NCI-H128 (cell line): ENCODE measurements around the gene ITPRID2.
"Not testable (repeated sequence)": the region's sequence is repeated elsewhere in the genome, so short reads cannot be mapped to it uniquely, and the experiment has no call there.

ENCODE experiments used
- DNase-seq: peaks from one replicate; lab custom pipeline; 2025; ENCODE audit not compliant: unreplicated experiment; lab: John Stamatoyannopoulos, UW

Gene ITPRID2

DNA sequence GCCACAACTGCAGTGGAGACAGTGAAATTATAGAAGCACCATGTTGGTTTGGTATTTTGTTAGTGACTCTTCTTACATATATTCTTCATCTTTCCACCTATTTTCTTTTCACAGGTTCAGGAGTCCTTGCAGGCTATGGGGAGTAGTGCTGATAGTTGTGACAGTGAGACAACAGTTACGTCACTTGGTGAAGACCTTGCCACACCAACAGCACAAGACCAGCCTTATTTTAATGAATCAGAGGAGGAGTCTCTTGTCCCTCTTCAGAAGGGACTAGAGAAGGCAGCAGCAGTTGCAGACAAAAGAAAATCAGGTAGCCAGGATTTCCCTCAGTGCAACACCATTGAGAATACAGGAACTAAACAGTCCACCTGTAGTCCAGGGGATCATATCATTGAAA lies 23.6 kb downstream of the ITPRID2 start:
- DNase-seq: no peak

DNA sequence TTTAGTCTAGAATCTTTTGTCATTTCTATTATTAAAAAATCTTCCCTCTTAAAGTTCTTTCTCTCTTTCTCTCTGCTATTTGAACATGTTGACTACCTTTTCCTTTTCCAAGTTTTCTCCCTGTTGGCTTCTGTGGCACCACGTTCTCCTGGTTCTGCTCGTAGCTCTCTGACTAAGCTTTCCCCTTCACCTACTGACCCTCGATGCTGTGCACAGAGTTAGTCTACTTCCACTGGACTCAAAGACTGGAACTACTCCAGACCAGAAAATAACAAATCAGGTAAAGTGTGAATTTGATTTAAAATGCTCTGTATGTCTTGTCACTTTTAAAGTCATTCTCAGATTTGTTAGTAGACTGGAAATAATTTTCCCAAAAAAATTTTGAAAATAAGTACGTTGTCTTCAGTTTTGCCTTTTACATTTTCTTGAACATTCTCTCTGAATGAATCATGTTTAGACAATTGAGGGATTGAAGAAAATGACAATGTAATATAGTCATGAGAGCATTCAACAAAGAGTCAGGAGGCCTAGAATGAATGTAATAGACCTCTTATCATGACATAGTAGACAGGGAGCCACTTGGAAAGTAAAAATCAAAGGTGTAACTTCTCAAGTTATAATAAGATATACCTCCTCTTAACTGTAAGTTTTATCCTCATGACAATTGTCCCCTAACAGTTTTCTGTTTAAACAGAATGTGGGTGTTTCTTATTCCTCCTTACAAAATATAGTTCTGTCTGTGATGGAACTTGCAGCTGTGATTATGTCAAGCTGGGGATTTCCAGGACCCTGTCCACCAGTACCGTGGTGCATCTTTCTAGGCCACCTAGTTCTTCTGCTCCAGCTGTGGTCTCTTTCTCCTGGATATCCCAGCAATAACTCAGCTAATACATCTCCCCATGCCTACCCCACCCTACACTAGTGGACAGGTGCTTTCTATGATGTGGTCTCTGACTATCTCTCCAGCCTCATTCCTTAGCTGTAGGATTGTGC lies 25.5 kb downstream of the ITPRID2 start:
- no peak for DNase-seq

DNA sequence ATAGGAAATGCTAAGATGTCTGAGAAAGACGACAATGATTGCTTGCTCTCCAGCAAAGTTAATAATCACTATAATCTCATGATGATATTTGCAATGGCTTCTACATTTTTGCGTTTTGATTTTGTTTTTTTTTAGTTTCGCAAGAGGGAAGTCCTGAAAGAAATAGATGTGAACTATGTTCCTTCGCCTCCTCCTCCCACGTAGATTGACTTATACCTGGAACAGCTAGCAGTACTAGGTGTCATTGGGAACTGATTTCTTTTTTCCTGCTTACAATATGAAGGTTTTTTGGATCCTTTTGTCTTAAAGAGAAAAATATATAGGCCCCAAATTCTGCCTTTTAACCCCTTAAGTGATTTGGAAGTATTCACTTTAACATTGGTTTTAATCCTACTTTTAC lies 26.7 kb downstream of the ITPRID2 start:
- no peak for DNase-seq

DNA sequence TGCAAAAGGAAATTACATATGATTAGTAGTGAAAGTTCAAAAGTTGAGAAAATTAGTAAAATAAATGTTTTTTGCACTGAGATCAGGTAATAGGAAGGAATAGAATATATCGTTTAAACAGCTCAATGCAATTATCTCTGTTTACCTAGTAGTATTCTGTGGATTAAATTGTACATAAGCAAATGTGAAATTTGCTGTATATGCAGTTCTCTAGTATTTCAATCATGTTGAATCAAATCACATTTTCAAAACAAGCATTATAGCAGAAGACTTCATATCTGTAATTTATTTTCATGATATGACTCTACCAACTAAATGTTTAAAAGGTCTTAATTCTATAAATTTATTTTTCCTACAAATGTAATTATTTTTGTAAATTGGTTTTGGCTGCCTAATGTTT lies 31.6 kb downstream of the ITPRID2 start:
- no peak for DNase-seq

DNA sequence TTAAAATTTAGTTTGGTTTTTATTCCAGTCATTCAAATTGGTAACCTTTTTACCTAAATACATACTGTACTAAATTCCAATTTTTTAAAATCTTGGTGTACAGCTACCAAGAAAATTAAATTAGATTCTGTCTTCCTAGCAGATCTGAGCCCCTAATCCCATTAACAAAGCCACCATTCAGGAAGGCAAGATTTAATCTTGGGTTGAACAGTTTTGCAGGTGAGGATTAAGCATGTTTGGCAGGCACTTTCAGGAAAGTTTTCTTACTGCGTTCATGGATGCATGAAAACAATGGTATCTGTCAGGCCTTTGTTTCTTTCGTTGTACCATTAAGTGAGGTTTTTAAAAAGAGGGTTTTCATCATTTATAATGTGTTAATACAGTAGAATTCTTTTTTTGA lies 32.8 kb downstream of the ITPRID2 start:
- DNase-seq: no peak

DNA sequence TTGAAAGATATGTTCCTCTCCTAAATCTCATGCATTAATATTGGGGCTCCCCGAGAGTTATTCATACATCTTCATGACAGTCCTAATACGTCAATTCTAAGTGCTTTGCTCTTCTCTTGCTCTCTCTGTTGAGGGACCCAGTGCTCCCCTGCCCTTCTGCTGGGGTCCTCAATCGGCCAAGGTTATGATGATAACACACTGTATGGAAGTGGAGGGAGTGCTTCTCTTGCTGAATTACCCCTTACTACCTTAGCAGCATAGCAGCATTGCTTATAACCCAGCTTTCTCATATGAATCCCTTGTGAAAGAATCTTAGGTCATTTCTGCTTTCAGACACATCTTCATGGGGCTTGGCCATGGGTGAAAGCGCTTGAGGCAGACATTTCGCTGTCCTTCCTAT lies 43.2 kb downstream of the ITPRID2 start:
- no peak for DNase-seq

DNA sequence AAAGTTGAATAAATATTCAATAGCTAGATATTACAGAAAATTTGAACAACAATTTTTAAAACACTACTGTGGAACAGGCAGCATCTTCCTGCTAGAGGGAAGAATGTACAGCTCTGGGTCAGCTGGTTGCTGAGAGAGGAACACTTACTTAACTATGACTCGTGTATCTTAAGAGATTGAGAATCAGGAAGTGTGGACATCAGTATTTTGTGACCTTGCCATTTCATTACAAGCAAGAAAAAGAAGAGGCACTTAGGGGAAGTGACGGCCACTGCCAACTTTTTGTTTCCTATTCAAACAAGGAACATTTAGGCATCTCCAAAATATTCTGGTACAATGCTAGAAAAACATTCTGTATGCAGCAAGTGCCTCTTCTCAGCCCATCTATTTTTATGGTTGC lies 45.9 kb downstream of the ITPRID2 start:
- DNase-seq: no peak

DNA sequence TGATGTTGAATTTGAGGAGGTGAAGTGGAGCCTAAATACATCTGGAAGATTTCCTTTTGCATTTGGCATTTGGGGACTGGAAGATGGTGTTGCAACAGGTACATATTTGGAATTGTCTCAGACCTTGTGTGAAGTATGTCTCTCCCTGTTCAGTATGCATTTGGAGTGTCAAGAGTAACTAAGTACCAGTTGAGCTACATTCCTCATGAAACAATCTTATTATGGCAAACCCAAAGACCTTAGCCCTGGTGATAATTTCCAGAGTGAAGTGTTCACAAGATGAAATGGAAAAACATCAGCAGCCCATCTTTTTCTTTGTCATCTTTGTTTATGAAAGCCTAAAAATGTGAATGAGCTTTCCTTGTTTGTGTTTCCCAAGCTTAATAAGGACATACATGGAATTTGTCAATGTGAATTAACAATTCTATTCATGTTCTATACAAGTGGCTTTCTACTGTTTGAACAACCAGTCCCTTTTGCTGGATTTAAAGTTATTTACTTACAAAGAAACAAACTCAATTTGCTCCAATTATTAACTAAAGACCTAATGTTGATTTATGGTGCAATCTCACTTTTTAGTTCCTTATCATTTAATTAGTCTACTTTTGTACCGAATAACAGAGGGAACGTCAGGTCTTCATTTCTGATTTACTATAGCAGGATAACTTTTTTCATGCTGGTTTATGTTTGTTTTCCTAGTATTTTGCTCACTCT lies 52.0 kb downstream of the ITPRID2 start:
- DNase-seq: no peak

DNA sequence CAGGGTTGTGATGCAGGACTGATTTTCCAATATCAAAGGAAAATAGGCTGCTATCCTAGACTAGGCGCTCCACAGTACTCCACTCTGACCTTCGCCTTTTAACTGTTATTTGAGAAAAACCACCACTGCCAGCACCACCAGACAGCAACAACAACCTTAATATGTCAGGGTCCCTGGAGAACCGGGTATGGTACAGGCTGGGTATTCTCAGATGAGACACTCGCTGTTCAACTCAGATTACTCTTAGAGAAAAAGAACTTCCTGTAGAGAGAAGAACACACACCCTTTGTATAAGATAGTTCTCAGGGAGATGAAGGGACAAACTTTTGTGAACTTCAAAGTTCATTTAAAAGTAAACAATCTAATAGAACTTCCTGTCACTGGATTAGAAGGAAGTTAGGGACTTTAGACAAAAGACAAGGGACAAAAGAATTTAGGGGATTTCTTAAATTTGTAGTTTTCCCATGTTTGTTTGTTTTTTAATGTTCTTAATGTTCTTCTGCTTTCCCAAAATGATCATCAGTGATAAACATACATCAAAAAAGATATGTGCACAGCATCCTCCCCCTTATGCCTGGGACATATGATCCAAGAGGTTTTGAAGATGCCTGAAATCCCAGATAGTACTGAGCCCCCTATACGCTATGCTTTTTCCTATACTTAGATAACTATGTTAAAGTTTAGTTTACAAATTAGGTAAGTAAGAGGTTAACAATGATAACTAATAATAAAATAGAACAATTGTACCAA lies 52.8 kb downstream of the ITPRID2 start:
- no peak for DNase-seq

DNA sequence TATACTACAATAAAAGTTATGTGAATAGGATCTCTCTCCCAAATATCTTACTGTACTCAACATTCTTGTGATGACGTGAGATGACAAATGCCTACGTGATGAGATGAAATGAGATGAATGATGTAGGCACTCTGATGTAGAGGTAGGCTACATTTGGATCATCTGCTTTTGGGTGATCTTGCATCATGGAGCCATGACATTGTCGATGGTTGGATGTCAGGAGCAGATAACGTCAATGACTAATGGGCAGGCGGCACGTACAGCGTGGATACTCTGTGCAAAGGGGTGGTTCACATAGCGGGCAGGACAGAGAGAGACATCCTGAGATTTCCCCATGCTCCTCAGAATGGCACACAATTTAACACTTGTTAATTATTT lies 53.4 kb downstream of the ITPRID2 start:
- no peak for DNase-seq

DNA sequence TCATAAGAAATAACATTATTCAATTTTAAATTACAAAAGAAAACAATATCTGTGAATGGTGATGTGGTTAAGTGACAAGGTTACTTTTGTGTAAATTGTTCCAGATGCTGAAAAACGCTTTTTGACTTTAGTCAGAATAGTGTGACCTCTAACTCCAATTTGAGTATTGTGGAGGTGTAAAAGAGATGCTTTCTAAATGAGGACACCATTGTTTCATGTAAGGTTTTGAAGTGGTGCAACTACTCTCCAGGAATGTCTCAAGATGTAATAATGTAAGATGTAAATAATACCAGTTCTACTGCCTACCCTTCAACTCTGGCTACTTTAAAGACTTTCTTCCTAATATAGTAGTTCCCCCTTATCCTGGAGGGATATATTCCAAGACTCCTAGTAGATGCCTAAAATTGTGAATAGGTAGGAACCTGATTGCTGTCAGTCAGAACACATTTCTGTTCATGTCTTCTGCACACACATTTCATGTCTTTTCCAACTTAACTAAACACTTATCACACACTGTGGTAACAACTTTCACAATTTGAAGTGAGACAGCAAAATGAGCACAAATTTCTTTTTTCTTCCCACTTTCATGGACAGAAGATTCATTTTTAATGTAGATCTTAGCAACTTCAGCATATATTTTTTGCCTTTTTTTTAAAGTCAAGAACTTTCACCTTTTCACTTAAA lies 55.1 kb downstream of the ITPRID2 start:
- no peak for DNase-seq

DNA sequence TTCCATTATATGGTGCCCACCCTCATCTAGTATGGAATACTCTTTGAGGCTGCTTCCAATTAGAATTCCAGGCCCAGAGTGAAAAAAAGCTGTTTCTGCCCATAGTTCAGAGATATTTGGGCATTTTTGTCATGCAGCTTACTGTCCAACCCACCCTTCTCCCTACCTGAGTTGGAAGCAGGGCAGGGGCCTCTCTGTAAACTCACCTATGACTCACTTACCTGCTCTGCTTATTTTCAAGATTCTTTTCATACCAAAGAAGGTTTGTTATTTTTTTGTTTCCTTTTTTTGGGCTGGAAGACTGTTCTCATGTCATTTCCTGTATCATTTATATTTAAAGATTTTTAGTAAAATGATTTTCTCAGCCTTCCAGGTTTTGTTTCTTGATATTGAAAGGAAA lies 55.7 kb downstream of the ITPRID2 start:
- DNase-seq: no peak

DNA sequence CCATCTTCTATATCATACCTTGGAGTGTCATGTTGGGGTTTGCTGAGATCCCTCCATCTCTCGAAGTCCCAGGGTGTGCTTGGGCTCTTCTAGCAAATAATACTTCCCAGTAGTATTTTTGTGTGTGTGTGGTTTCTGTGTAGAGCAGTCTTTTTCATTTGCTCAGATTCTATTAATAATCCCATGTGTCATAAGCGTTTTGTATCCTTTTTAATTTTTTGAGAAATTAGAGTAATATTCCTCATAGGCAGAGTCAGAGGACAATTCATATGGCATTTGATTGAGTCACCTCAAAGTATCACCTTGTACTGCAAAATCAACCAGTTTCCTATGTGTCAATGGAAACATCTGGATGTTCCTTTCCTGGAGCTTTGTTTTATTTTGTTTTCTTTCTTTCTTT lies 56.7 kb downstream of the ITPRID2 start:
- no peak for DNase-seq

DNA sequence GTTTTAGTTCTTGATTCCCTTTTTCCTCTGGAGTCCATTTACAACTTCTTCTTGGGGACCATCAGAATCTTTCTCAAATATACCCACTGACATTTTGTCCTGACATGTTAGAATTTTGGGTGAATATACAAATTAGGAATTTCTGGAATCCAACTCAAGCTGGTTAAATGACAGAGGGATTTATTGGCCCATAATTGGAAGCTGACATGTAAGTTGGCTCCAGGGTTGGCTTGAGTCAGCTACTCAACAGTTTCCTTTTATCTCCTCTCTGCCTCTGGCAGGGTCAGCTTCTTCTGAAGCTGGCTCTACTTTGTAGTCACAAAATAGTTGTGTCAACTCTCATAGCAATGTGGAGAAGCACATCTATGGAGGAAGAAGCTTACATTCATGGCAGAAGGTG lies 57.5 kb downstream of the ITPRID2 start:
- no peak for DNase-seq

DNA sequence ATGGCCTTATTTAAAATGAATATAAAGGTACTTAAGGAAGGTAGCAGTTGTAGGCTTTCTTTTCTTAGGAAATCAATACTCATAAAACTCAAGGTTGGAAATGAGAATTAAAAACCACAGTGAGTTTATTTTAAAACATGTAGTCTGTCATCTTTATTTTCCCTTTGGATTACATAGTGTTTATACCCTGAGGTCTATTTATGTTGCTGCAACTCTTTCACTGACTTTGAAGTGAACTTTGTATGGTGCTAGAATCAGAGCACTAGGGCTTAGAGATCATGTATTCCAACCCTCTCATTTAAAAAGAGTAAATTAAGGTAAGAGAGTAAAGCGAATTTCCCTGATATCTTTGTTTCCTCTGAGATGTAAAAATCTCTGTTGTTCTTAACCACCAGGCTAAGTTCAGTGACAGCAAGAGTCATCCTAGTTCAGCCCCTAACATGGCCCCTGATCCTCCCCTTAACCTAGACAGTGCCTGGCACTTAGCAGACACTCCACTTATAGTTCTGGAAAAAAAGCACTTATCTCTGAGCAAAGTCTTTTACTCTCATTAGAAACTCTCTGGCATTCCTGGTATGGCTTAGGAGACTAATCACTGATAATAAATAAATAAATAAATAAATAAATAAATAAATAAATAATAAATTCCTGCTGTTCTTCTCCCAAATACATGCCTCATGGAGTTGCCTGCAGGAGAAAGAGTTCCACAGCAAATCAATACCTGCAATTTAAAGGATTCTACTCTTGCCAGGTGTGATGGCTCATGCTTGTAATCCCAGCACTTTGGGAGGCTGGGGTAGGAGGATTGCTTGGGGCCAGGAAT lies 61.1 kb downstream of the ITPRID2 start:
- DNase-seq: no peak

DNA sequence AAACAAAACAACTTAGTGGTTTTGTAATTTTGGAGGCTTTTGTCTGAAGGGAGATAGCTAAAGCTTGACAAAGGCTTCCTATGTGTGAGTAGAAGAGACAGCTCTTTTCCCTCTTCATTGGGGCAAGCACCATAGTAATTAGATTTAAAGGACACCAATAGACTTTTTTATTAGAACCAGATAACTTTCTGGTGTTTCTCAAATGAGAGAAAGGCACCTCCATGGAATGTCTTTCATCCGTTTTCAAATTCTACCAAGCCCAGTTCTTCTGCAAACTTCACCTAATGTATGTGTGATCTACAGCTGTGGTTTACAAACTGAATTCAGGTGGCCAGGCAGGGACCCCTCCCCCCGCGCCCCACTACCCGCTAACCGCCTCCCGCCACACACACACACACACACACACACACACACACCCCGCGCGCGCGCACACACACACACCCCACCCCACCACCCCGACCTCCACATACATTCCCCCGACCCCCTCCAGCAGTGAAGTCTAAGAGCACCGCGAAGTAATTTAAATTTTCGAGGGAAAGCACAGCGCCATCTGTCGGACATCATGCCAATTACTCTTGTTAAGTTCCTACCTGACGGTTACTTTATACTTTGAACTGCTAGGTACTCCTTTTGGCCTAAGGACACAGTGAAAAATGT lies 62.5 kb downstream of the ITPRID2 start:
- no peak for DNase-seq

DNA sequence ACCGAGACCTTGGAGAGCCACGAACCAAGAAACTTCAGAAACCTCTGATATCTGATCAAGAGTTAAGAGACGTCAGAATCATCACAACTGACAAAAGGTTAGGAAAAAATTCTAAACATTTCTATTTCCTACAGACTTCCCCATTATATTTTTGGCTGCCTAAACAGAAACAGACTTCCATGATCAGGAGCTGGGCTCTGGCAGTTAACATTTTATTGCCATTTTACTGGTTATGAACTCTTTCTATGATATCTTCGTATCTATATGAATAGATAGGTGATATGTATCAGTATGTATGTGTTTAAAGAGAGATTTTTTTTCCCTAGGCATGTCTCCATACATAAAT lies 63.0 kb downstream of the ITPRID2 start:
- DNase-seq: no peak

DNA sequence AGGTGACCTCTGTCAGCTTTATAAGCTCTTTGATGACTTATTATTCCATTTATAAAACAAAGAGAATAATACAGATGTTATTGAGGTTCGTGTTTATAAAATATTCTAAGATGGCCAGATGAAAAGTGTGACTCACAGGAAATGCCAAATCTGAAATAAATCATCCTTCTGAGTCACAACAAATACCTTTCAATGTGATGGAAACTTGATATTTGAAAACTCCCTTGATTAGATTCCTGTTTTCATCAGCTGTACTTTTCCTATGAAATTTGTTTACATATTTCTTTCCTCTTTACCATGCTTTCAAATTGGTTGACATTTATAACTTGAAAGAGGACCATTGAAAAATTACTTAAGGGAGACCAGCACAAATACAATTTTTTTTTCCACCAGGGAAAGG lies 63.5 kb downstream of the ITPRID2 start:
- DNase-seq: no peak

DNA sequence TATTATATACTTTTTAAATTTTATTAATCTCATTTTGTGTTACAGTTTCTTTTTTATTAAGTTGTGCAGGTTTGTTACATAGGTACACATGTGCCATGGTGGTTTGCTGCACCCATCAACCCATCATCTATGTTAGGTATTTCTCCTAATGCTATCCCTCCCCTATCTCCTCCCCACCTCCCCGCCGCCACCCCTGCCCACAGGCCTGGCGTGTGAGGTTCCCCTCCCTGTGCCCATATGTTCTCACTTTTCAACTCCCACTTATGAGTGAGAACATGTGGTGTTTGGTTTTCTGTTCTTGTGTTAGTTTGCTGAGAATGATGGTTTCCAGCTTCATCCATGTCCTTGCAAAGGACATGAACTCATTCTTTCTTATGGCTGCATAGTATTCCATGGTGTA lies 64.3 kb downstream of the ITPRID2 start:
- not testable (repeated sequence) for DNase-seq

DNA sequence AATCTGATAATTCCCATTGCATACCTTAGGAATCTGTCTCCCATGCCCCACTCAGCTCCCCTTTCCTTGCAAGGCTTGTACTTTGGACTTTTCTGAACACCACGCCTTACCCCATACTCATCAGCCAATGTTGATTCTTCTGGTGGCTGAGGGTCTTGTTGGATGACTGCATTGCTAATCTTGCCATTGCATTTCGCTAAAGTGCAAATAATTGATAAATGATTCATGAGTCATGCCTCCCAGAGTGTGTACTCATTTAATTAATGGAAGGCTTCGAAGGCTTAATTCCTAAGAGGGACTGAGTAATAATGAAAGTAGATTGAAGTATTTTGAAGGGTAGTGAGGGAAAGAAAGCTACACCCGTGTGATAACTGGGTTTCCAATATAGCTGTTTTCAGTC lies 66.1 kb downstream of the ITPRID2 start:
- DNase-seq: no peak
